ENCODE measurements around the gene TUBG2.

TUBG2 gene

DNA sequence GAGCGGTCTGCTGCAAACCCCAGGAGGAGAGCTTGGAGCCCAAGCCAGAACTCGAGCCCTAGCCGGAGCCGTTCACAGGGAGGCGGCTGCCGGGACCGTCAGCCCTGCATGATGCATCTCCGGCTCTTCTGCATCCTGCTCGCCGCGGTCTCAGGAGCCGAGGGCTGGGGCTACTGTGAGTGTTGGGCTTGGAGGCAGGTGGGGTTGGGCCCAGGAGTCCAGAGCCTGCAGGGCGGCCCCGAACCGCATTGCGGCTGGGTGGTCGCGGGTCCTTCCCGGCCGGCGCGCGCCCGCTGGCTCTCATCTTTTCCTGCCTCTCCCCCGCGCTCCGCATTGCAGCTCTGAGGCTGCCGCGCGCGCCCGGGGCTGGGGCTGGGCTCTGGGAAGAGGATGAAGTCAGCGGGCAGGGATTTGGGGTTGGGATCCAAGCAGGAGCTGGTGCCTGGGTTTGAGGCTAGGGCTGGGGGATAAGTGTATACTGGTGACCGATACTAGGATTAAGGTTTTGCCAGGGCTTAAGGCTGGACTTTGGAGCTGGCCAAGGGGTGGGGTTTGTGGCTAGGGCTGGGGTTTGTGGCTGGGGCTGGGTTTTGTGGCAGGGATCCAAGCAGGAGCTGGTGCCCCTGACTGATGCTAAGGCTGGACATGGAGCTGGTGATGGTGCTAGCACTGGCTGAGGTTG is 23.8 kb downstream of the TUBG2 start:
- H3K4me3 ChIP-seq (ENCODE audit: low read length): peak overlapping the region; percentile 14
- peak overlapping the region; percentile 12 for H3K9ac ChIP-seq (ENCODE audit: low read length)
- peaks cover 45% of the 10 kb centered on the region for H3K4me1 ChIP-seq (ENCODE audit: control insufficient read depth, insufficient read depth, low read length)
- H3K9me3 ChIP-seq (ENCODE audit: control insufficient read depth, low read length): no peaks in the 10 kb centered on the region
- H3K36me3 ChIP-seq (ENCODE audit: control insufficient read depth, insufficient read depth, low read length): no peaks in the 10 kb centered on the region
- peaks cover 21% of the 10 kb centered on the region for H3K27me3 ChIP-seq (ENCODE audit: control insufficient read depth, insufficient read depth, low read length)

DNA sequence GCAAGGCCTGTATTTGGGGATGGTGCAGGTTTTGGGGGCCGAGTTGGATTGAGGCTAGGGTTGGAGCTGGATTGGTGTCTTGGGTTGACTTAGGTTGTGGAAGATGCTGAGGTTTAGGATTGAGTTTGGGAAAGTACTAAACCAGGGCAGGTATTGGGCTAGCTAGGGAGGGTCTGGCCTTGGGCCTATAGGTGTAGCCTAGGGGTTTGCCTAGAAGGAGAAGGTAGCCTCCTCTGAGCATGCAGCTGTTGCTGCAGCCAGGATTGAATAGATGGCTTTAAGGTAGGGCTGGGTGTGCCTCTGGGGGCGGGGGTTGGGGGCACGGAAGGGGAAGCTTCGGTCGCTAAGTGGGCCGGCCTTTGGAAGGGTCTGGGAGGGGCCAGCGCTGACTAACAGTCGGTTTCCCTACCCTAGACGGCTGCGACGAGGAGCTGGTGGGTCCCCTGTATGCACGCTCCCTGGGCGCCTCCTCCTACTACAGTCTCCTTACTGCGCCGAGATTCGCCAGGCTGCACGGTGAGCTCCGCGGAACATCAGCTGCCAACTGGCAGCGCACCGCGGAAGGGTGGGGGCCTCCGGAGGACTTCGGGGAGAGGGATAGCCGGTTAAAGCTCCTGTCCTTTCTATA is 24.4 kb downstream of the TUBG2 start:
- no peaks in the 10 kb centered on the region for H3K9me3 ChIP-seq (ENCODE audit: control insufficient read depth, low read length)
- H3K4me1 ChIP-seq (ENCODE audit: control insufficient read depth, insufficient read depth, low read length): peaks cover 43% of the 10 kb centered on the region
- no peaks in the 10 kb centered on the region for H3K36me3 ChIP-seq (ENCODE audit: control insufficient read depth, insufficient read depth, low read length)
- H3K27me3 ChIP-seq (ENCODE audit: control insufficient read depth, insufficient read depth, low read length): peaks cover 21% of the 10 kb centered on the region
- peak overlapping the region; percentile 12 for H3K9ac ChIP-seq (ENCODE audit: low read length)
- H3K4me3 ChIP-seq (ENCODE audit: low read length): no peak overlapping the region

GRCh38 chr17:42684929-42685556 is 26.0 kb downstream of the TUBG2 start:
- no peak overlapping the region for H3K9ac ChIP-seq (ENCODE audit: low read length)
- peaks cover 21% of the 10 kb centered on the region for H3K27me3 ChIP-seq (ENCODE audit: control insufficient read depth, insufficient read depth, low read length)
- no peaks in the 10 kb centered on the region for H3K9me3 ChIP-seq (ENCODE audit: control insufficient read depth, low read length)
- no peaks in the 10 kb centered on the region for H3K36me3 ChIP-seq (ENCODE audit: control insufficient read depth, insufficient read depth, low read length)
- H3K4me3 ChIP-seq (ENCODE audit: low read length): no peak overlapping the region
- H3K4me1 ChIP-seq (ENCODE audit: control insufficient read depth, insufficient read depth, low read length): peaks cover 29% of the 10 kb centered on the region

- Histone ChIP-seq H3K4me1 (ENCODE audit: control insufficient read depth, insufficient read depth, low read length) (peaks cover 27% of the 10 kb centered on the region), H3K27me3 (ENCODE audit: control insufficient read depth, insufficient read depth, low read length) (peaks cover 21% of the 10 kb centered on the region)
These were observed 26.7 kb downstream of the TUBG2 start for GRCh38 chr17:42685831-42686230.

DNA sequence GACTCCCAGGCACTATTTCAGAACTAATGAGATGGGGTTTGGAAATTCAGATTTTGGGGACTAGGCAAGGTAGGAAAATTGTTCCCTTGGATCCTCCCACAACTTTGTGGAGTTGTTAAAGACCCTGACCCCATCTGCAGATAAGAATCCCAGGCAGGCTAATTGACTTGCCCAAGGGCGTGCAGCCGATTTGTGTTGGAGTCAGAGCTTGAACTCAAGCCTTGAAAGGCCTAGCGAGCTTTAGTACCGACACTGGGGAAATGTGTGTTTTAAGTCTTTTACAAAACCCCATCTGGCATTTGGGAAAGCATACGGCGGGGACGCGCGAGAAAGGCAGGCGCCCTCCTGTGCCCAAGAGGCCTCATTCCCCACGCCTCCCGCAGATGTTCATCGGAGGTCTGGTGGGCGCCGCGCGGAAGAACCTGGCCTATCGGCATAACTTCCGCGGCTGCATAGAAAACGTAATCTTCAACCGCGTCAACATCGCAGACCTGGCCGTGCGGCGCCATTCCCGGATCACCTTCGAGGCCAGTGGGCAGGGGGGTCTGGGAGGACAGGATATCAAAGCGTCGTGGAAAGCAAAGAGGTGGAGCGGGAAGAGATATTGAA is 27.5 kb downstream of the TUBG2 start:
- Histone ChIP-seq H3K27me3 (ENCODE audit: control insufficient read depth, insufficient read depth, low read length) (peaks cover 18% of the 10 kb centered on the region), H3K4me3 (ENCODE audit: low read length) (no peak overlapping the region), H3K9ac (ENCODE audit: low read length) (no peak overlapping the region), H3K4me1 (ENCODE audit: control insufficient read depth, insufficient read depth, low read length) (peaks cover 22% of the 10 kb centered on the region), H3K36me3 (ENCODE audit: control insufficient read depth, insufficient read depth, low read length) (no peaks in the 10 kb centered on the region), H3K9me3 (ENCODE audit: control insufficient read depth, low read length) (no peaks in the 10 kb centered on the region)

More at GRCh38 chr17:42685831-42686230, 26.7 kb downstream of the TUBG2 start:
- H3K9me3 ChIP-seq (ENCODE audit: control insufficient read depth, low read length): no peaks in the 10 kb centered on the region
- no peak overlapping the region for H3K9ac ChIP-seq (ENCODE audit: low read length)
- H3K36me3 ChIP-seq (ENCODE audit: control insufficient read depth, insufficient read depth, low read length): no peaks in the 10 kb centered on the region
- no peak overlapping the region for H3K4me3 ChIP-seq (ENCODE audit: low read length)

GRCh38 chr17:42687707-42688320 is 28.7 kb downstream of the TUBG2 start:
- peaks cover 16% of the 10 kb centered on the region for H3K4me1 ChIP-seq (ENCODE audit: control insufficient read depth, insufficient read depth, low read length)
- no peak overlapping the region for H3K4me3 ChIP-seq (ENCODE audit: low read length)
- H3K27me3 ChIP-seq (ENCODE audit: control insufficient read depth, insufficient read depth, low read length): peaks cover 13% of the 10 kb centered on the region
- no peak overlapping the region for H3K9ac ChIP-seq (ENCODE audit: low read length)
- H3K9me3 ChIP-seq (ENCODE audit: control insufficient read depth, low read length): no peaks in the 10 kb centered on the region
- no peaks in the 10 kb centered on the region for H3K36me3 ChIP-seq (ENCODE audit: control insufficient read depth, insufficient read depth, low read length)

DNA sequence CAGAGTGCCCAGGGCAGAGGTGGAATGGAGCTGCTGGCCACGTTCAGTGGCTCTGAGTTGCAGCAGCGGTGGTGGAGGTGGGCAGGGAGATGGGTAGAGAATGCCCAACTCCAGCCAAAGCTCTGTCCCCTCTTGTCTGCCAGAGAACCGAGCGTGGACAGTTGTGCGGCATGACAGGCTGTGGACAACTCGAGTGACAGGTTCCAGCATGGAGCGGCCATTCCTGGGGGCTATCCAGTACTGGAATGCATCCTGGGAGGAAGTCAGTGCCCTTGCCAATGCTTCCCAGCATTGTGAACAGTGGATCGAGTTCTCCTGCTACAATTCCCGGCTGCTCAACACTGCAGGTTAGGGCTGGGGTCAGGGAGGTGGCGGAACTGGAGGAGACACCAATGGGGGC is 31.5 kb downstream of the TUBG2 start:
- Histone ChIP-seq H3K4me1 (ENCODE audit: control insufficient read depth, insufficient read depth, low read length) (no peaks in the 10 kb centered on the region), H3K9ac (ENCODE audit: low read length) (no peak overlapping the region), H3K27me3 (ENCODE audit: control insufficient read depth, insufficient read depth, low read length) (no peaks in the 10 kb centered on the region), H3K9me3 (ENCODE audit: control insufficient read depth, low read length) (no peaks in the 10 kb centered on the region), H3K4me3 (ENCODE audit: low read length) (no peak overlapping the region), H3K36me3 (ENCODE audit: control insufficient read depth, insufficient read depth, low read length) (no peaks in the 10 kb centered on the region)

- no peak overlapping the region for H3K9ac ChIP-seq (ENCODE audit: low read length)
- H3K4me3 ChIP-seq (ENCODE audit: low read length): no peak overlapping the region
- H3K4me1 ChIP-seq (ENCODE audit: control insufficient read depth, insufficient read depth, low read length): no peaks in the 10 kb centered on the region
- no peaks in the 10 kb centered on the region for H3K9me3 ChIP-seq (ENCODE audit: control insufficient read depth, low read length)
- H3K36me3 ChIP-seq (ENCODE audit: control insufficient read depth, insufficient read depth, low read length): no peaks in the 10 kb centered on the region
- H3K27me3 ChIP-seq (ENCODE audit: control insufficient read depth, insufficient read depth, low read length): no peaks in the 10 kb centered on the region
These were observed 32.0 kb downstream of the TUBG2 start for GRCh38 chr17:42691021-42691545.

DNA sequence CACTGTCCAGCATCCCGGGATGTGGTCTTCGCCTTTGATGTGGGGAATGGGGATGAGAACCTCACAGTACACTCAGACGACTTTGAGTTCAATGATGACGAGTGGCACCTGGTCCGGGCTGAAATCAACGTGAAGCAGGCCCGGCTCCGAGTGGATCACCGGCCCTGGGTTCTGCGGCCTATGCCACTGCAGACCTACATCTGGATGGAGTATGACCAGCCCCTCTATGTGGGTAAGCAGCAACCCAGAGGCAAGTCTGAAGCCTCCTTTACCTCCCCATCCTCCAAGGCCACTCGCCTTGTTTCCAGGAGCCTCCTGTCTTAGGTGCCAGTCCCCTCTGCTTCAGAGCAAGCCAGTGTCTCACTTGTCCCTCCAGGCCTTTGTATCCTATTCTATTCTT is 33.4 kb downstream of the TUBG2 start:
- no peaks in the 10 kb centered on the region for H3K27me3 ChIP-seq (ENCODE audit: control insufficient read depth, insufficient read depth, low read length)
- H3K9me3 ChIP-seq (ENCODE audit: control insufficient read depth, low read length): no peaks in the 10 kb centered on the region
- H3K4me3 ChIP-seq (ENCODE audit: low read length): no peak overlapping the region
- no peak overlapping the region for H3K9ac ChIP-seq (ENCODE audit: low read length)
- no peaks in the 10 kb centered on the region for H3K36me3 ChIP-seq (ENCODE audit: control insufficient read depth, insufficient read depth, low read length)
- H3K4me1 ChIP-seq (ENCODE audit: control insufficient read depth, insufficient read depth, low read length): no peaks in the 10 kb centered on the region

GRCh38 chr17:42694524-42694923 is 35.4 kb downstream of the TUBG2 start:
- no peak overlapping the region for H3K4me3 ChIP-seq (ENCODE audit: low read length)
- H3K9ac ChIP-seq (ENCODE audit: low read length): no peak overlapping the region
- H3K27me3 ChIP-seq (ENCODE audit: control insufficient read depth, insufficient read depth, low read length): no peaks in the 10 kb centered on the region
- no peaks in the 10 kb centered on the region for H3K36me3 ChIP-seq (ENCODE audit: control insufficient read depth, insufficient read depth, low read length)
- no peaks in the 10 kb centered on the region for H3K4me1 ChIP-seq (ENCODE audit: control insufficient read depth, insufficient read depth, low read length)
- no peaks in the 10 kb centered on the region for H3K9me3 ChIP-seq (ENCODE audit: control insufficient read depth, low read length)

DNA sequence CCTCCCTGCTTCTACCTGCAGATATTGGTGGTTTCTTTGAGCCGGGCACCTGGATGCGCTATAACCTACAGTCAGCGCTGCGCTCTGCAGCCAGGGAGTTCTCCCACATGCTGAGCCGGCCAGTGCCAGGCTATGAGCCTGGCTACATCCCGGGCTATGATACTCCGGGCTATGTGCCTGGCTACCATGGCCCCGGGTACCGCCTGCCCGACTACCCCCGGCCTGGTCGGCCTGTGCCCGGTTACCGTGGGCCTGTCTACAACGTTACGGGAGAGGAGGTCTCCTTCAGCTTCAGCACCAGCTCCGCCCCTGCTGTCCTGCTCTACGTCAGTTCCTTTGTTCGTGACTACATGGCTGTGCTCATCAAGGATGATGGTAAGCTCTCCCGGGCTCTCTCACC is 36.4 kb downstream of the TUBG2 start:
- Histone ChIP-seq H3K9ac (ENCODE audit: low read length) (no peak overlapping the region), H3K9me3 (ENCODE audit: control insufficient read depth, low read length) (no peaks in the 10 kb centered on the region), H3K4me3 (ENCODE audit: low read length) (no peak overlapping the region), H3K27me3 (ENCODE audit: control insufficient read depth, insufficient read depth, low read length) (no peaks in the 10 kb centered on the region), H3K4me1 (ENCODE audit: control insufficient read depth, insufficient read depth, low read length) (no peaks in the 10 kb centered on the region), H3K36me3 (ENCODE audit: control insufficient read depth, insufficient read depth, low read length) (no peaks in the 10 kb centered on the region)
